HepG2 (cell line): Measurements from ENCODE around the gene PTPN3. TPM values are rescaled to one million over a fixed set of nuclear protein-coding genes. Genes with fewer than 3 reads are reported as not detected.

ENCODE experiments used
- ATAC-seq: fragments of 200-7000 bp; cut with Tn5 transposase; 3 replicates; pipeline ENCODE4 v1.9.1; 2020; ENCODE audit warnings: mild to moderate bottlenecking, moderate library complexity
- BruUV-seq: library from RNA; stranded (reverse); fragments of 400-500 nt; replicated peaks from 2 replicates; lab custom pipeline; 2021; lab: Mats Ljungman, UMichigan
- CTCF ChIA-PET: fragments of 300-600 bp; formaldehyde crosslinking; extraction: SDS; loops from one replicate; lab custom pipeline; 2021; ENCODE audit warnings: low total read pairs, inconsistent platforms, low intra/inter-chr PET ratio; lab: Yijun Ruan, JAX
- POLR2A ChIA-PET: fragments of 350-600 bp; sonication (Branson Sonifier 250); formaldehyde crosslinking; loops from one replicate; lab custom pipeline; 2020; ENCODE audit warnings: antibody characterized with exemption, inconsistent platforms; lab: Yijun Ruan, JAX
- DNase-seq: peaks from one replicate; pipeline ENCODE4 v3.0.0-alpha.2; 2015; ENCODE audit warnings: low spot score
- FAIRE-seq: peaks from 3 replicates; lab custom pipeline; 2011; peaks lifted over from hg19 to GRCh38; lab: Jason Lieb, UNC
- H2AFZ ChIP-seq: one replicate; pipeline ENCODE4 v1.6.1; 2011; ENCODE audit warnings: low read length, inconsistent platforms
- H3K27ac ChIP-seq: fragments of 300-600 bp; 3 replicates; pipeline ENCODE4 v1.8.0; 2011; ENCODE audit warnings: mixed run types, mild to moderate bottlenecking, mixed read lengths, low read length, inconsistent platforms; ENCODE audit not compliant: insufficient read depth; ENCODE audit errors: extremely low read length
- H3K27me3 ChIP-seq, 2 experiments: fragments of 200-600 bp in 1 of 2; 2 replicates in 1 of 2; 3 replicates in 1 of 2; pipeline versions ENCODE4 v1.6.0 to v1.8.0; 2011; ENCODE audit warnings: low read length in 2 of 2, mild to moderate bottlenecking in 2 of 2, moderate library complexity in 2 of 2, inconsistent platforms in 1 of 2; ENCODE audit not compliant: insufficient read depth in 2 of 2, control insufficient read depth in 1 of 2
- H3K36me3 ChIP-seq, 2 experiments: fragments of 200-600 bp in 1 of 2; replicated peaks in 1 of 2; 2 replicates in 1 of 2; 3 replicates in 1 of 2; pipeline versions ENCODE4 v1.5.1 to v1.8.0; 2011; ENCODE audit warnings: low read length in 2 of 2, inconsistent platforms in 1 of 2; ENCODE audit not compliant: insufficient read depth in 2 of 2, control insufficient read depth in 1 of 2
- H3K4me1 ChIP-seq: 2 replicates; pipeline ENCODE4 v1.5.1; 2012; ENCODE audit warnings: low read length, inconsistent platforms; ENCODE audit not compliant: insufficient read depth
- H3K4me2 ChIP-seq: 2 replicates; pipeline ENCODE4 v1.6.0; 2011; ENCODE audit warnings: low read depth, low read length, inconsistent platforms
- H3K4me3 ChIP-seq, 3 experiments: fragments of 200-600 bp in 1 of 3; sonication (generic), shearing (Covaris generic) in 1 of 3; replicated peaks in 1 of 3; 2 replicates each; pipeline ENCODE4 v1.5.1; 2011 to 2016; ENCODE audit warnings: low read length in 3 of 3, inconsistent platforms in 2 of 3, low read depth in 2 of 3, mild to moderate bottlenecking in 2 of 3, control low read depth in 1 of 3, mixed read lengths in 1 of 3; ENCODE audit not compliant: insufficient read depth in 1 of 3
- H3K79me2 ChIP-seq: one replicate; pipeline ENCODE4 v1.6.1; 2011; ENCODE audit warnings: low read length, inconsistent platforms; ENCODE audit not compliant: insufficient read depth
- H3K9ac ChIP-seq: 2 replicates; pipeline ENCODE4 v1.6.0; 2011; ENCODE audit warnings: mild to moderate bottlenecking, low read depth, low read length, inconsistent platforms; ENCODE audit not compliant: insufficient read depth
- H3K9me3 ChIP-seq: 2 replicates; pipeline ENCODE4 v1.5.1; 2012; ENCODE audit warnings: mild to moderate bottlenecking, low read length
- H4K20me1 ChIP-seq: 2 replicates; pipeline ENCODE4 v1.6.0; 2011; ENCODE audit warnings: inconsistent platforms, mild to moderate bottlenecking, low read length, moderate library complexity; ENCODE audit not compliant: insufficient read depth
- ATM ChIP-seq: fragments of 450-650 bp; IDR thresholded peaks from 2 replicates; pipeline ENCODE4 v1.7.1; 2017; ENCODE audit warnings: mild to moderate bottlenecking, borderline replicate concordance
- EHMT2 ChIP-seq: fragments of 200-600 bp; sonication (generic); IDR thresholded peaks from 2 replicates; pipeline ENCODE4 v1.7.0; 2017; ENCODE audit warnings: antibody characterized with exemption, low read depth, low read length, borderline replicate concordance
- JARID2 ChIP-seq: sonication (generic); formaldehyde crosslinking; IDR thresholded peaks from 2 replicates; pipeline ENCODE4 v1.8.1; 2023; ENCODE audit warnings: missing genetic modification reagents, inconsistent platforms; ENCODE audit not compliant: insufficient replicate concordance
- KLF16 ChIP-seq, 2 experiments: sonication (generic) in 1 of 2; formaldehyde crosslinking in 1 of 2; IDR thresholded peaks; 2 replicates each; pipeline versions ENCODE4 v1.6.1 to v1.8.0; 2016 to 2023; ENCODE audit warnings: missing genetic modification reagents in 2 of 2, missing compliant biosample characterization in 1 of 2
- NFIB ChIP-seq: sonication (generic); formaldehyde crosslinking; IDR thresholded peaks from 2 replicates; pipeline ENCODE4 v1.9.0; 2021; ENCODE audit warnings: missing genetic modification reagents, mild to moderate bottlenecking, borderline replicate concordance
- ONECUT2 ChIP-seq: sonication (generic); formaldehyde crosslinking; IDR thresholded peaks from 2 replicates; pipeline ENCODE4 v1.4.0; 2020; ENCODE audit warnings: missing genetic modification reagents
- RFX1 ChIP-seq: fragments of 450-650 bp; IDR thresholded peaks from 2 replicates; pipeline ENCODE4 v1.6.1; 2017
- SOX13 ChIP-seq, 3 experiments: fragments of 450-650 bp in 1 of 3; sonication (generic) in 1 of 3; formaldehyde crosslinking in 1 of 3; IDR thresholded peaks in 2 of 3; conservative IDR thresholded peaks in 1 of 3; 2 replicates each; pipeline versions ENCODE4 v1.5.0 to v1.6.1; 2016 to 2020; ENCODE audit warnings: antibody characterized with exemption in 1 of 3, mild to moderate bottlenecking in 1 of 3, missing compliant biosample characterization in 1 of 3, missing genetic modification reagents in 1 of 3, moderate library complexity in 1 of 3
- SP5 ChIP-seq: IDR thresholded peaks from 2 replicates; pipeline ENCODE4 v1.6.1; 2016; ENCODE audit warnings: low read depth, borderline replicate concordance
- TBP ChIP-seq: sonication (generic); formaldehyde crosslinking; IDR thresholded peaks from 2 replicates; pipeline ENCODE4 v1.5.0; 2020; ENCODE audit warnings: missing genetic modification reagents
- TRIM24 ChIP-seq: sonication (generic); formaldehyde crosslinking; IDR thresholded peaks from 2 replicates; pipeline ENCODE4 v1.8.0; 2022; ENCODE audit warnings: mild to moderate bottlenecking, missing genetic modification reagents
- ZHX2 ChIP-seq, 2 experiments: sonication (generic) in 1 of 2; formaldehyde crosslinking in 1 of 2; IDR thresholded peaks; 2 replicates each; pipeline versions ENCODE4 v1.6.1 to v1.9.0; 2014 to 2022; ENCODE audit warnings: antibody characterized with exemption in 1 of 2, borderline replicate concordance in 1 of 2, inconsistent platforms in 1 of 2, low read depth in 1 of 2, missing genetic modification reagents in 1 of 2
- ZIK1 ChIP-seq: sonication (generic); formaldehyde crosslinking; IDR thresholded peaks from 2 replicates; pipeline ENCODE4 v1.5.0; 2020; ENCODE audit warnings: mild to moderate bottlenecking, low read depth, missing genetic modification reagents, borderline replicate concordance
- ZNF232 ChIP-seq: sonication (generic); formaldehyde crosslinking; IDR thresholded peaks from 2 replicates; pipeline ENCODE4 v1.4.0; 2020; ENCODE audit warnings: missing genetic modification reagents, borderline replicate concordance
- ZNF644 ChIP-seq: IDR thresholded peaks from 2 replicates; pipeline ENCODE4 v1.6.1; 2016; ENCODE audit warnings: low read depth
- ZNF816 ChIP-seq: sonication (generic); formaldehyde crosslinking; IDR thresholded peaks from 2 replicates; pipeline ENCODE4 v1.8.0; 2022; ENCODE audit warnings: missing genetic modification reagents, mild to moderate bottlenecking, borderline replicate concordance
- WGBS: methylation state at CpG from one replicate; pipeline ENCODE4 v1.1.6; 2017; ENCODE audit warnings: low lambda C conversion rate; 5-methylcytosine and 5-hydroxymethylcytosine counted together
- in situ Hi-C: cut with HindIII; loops from 2 replicates; pipeline ENCODE4 v1.10.0; 2017; ENCODE audit warnings: low pct_unique_long_range_greater_than_20kb; ENCODE audit not compliant: extremely low pct_ligation_motif_present
- intact Hi-C: fragments of 100-400 bp; cut with micrococcal nuclease; formaldehyde crosslinking; loops from one replicate; pipeline ENCODE4 v1.10.0; 2022; ENCODE audit not compliant: unreplicated experiment
- polyA plus RNA-seq, 8 experiments: library from polyadenylated mRNA; depleted of rRNA in 3 of 8; stranded (reverse) in 7 of 8; unstranded in 1 of 8; fragments of >200 nt; fragmentation: Illumina TruSeq in 4 of 8; extraction: Trizol in 4 of 8; gene quantifications; 2 replicates each; pipeline versions ENCODE4 v1.2.1 to v1.2.3, GENCODE V29; 2011 to 2016; ENCODE audit warnings: low read depth in 4 of 8, missing spikeins in 1 of 8, mixed read lengths in 1 of 8; ENCODE audit not compliant: insufficient read depth in 1 of 8
- total RNA-seq, 5 experiments: library from RNA; depleted of rRNA; stranded (reverse); fragments of >200 nt; fragmentation: Illumina TruSeq; extraction: Trizol; gene quantifications; 2 replicates each; pipeline ENCODE4 v1.2.3, GENCODE V29; 2016; ENCODE audit warnings: low read depth in 1 of 5

PTPN3 gene
- total and polyA plus RNA-seq, 2 of the 13 experiments (the other 11 are each of a cell fraction or from before 2014, with no cell fraction given), result 5.6 to 20.5 TPM

GRCh38 chr9:109477258-109478050 is 20.7 kb downstream of the PTPN3 start:
- FAIRE-seq (peak; percentile 99), ATAC-seq (peak; percentile 98), DNase-seq (peak; percentile 97)
- 0% methylated on average over 6 of the region's 11 CpGs for WGBS
- Histone ChIP-seq H3K27ac (peak overlapping the region; percentile 84), H3K4me1 (peaks cover 58% of the 10 kb centered on the region), H2AFZ (no peak overlapping the region), H3K27me3 (no peaks in the 10 kb centered on the region), H3K79me2 (peaks cover 11% of the 10 kb centered on the region), H3K4me3 (peak overlapping the region; percentile 39 to 63 (median 41)), H3K9me3 (no peaks in the 10 kb centered on the region), H4K20me1 (no peaks in the 10 kb centered on the region), H3K36me3 (no peaks in the 10 kb centered on the region), H3K9ac (peak overlapping the region; percentile 73), H3K4me2 (peak overlapping the region; percentile 92)
- CTCF ChIA-PET, result no interaction called here
- no TSS peak for BruUV-seq
- POLR2A ChIA-PET, result interaction anchor here (0.6 to 4.3 kb wide), 14 partner anchors 8 to 719 kb away, joined by 3 to 71 read pairs (median 4); partner anchors contain the start of gene PTPN3
- intact Hi-C loops (loop anchor here (1.0 kb wide), 3 partner anchors 8 to 30 kb away; no protein-coding TSS in a partner anchor), in situ Hi-C loops (no loop called here)
- TF ChIP-seq JARID2 (CRISPR knock-in tag) (no peak), TRIM24 (CRISPR knock-in tag) (no peak), SOX13 (IDR thresholded peaks at IDR 0.05) (0 out of 2 replicates have a peak, but pooled peaks have one; percentile 14), SOX13 (CRISPR knock-in tag; conservative IDR thresholded peaks at IDR 0.05 in 1 of 2, IDR thresholded peaks at IDR 0.05 in 1 of 2) (peak in 1 of 2 experiments; percentile 49; a peak in 2 of 4 replicates), ATM (no peak), ZNF232 (CRISPR knock-in tag) (no peak), KLF16 (CRISPR knock-in tag; IDR thresholded peaks at IDR 0.05) (peak in 1 of 2 experiments; percentile 78; a peak in 1 of 4 replicates), ONECUT2 (CRISPR knock-in tag) (no peak), TBP (CRISPR knock-in tag) (no peak), ZNF816 (CRISPR knock-in tag) (peak; percentile 61; the same call in 1 of the 2 replicates), NFIB (CRISPR knock-in tag) (no peak), EHMT2 (no peak), ZHX2 (IDR thresholded peaks at IDR 0.05; ENCODE audit: low read depth) (peak; percentile 34; the same call in 1 of the 2 replicates), ZHX2 (CRISPR knock-in tag; IDR thresholded peaks at IDR 0.05; ENCODE audit: borderline replicate concordance) (no peak), SP5 (peak; percentile 75), ZIK1 (CRISPR knock-in tag) (no peak), RFX1 (no peak), ZNF644 (CRISPR knock-in tag) (no peak)
